KMS-11 (cell line): ENCODE data around the gene RHOV.

ENCODE experiments used
- H2AFZ ChIP-seq: fragments of 200-600 bp; sonication (generic); 2 replicates; pipeline ENCODE4 v1.6.1; 2016; ENCODE audit warnings: antibody characterized with exemption, mixed run types, low read depth
- H3K27ac ChIP-seq: fragments of 200-600 bp; sonication (generic); 2 replicates; pipeline ENCODE4 v1.6.1; 2016; ENCODE audit warnings: mild to moderate bottlenecking, mixed run types
- H3K27me3 ChIP-seq: fragments of 200-600 bp; sonication (generic); 2 replicates; pipeline ENCODE4 v1.6.1; 2017; ENCODE audit warnings: mild to moderate bottlenecking, low read depth, mixed run types, moderate library complexity; ENCODE audit not compliant: insufficient read depth
- H3K36me3 ChIP-seq: fragments of 200-600 bp; sonication (generic); 2 replicates; pipeline ENCODE4 v1.6.1; 2017; ENCODE audit warnings: mild to moderate bottlenecking, mixed run types; ENCODE audit not compliant: insufficient read depth
- H3K4me1 ChIP-seq: fragments of 200-600 bp; sonication (generic); 2 replicates; pipeline ENCODE4 v1.6.1; 2016; ENCODE audit warnings: mild to moderate bottlenecking, low read depth, mixed run types; ENCODE audit not compliant: poor library complexity, severe bottlenecking
- H3K4me2 ChIP-seq: fragments of 200-600 bp; sonication (generic); 2 replicates; pipeline ENCODE4 v1.7.0; 2016; ENCODE audit warnings: mild to moderate bottlenecking, mixed run types
- H3K4me3 ChIP-seq: fragments of 200-600 bp; sonication (generic); IDR thresholded peaks from 2 replicates; pipeline ENCODE4 v1.6.1; 2017; ENCODE audit warnings: low read depth, low read length, mixed read lengths; ENCODE audit not compliant: insufficient read depth
- H3K79me2 ChIP-seq: fragments of 200-600 bp; sonication (generic); 2 replicates; pipeline ENCODE4 v1.6.1; 2016; ENCODE audit warnings: low read depth, mixed run types; ENCODE audit not compliant: insufficient read depth
- H3K9ac ChIP-seq: fragments of 200-600 bp; sonication (generic); 2 replicates; pipeline ENCODE4 v1.6.1; 2016; ENCODE audit warnings: mild to moderate bottlenecking, mixed run types
- H4K20me1 ChIP-seq: fragments of 200-600 bp; sonication (generic); 2 replicates; pipeline ENCODE4 v1.6.1; 2016; ENCODE audit warnings: mild to moderate bottlenecking, mixed run types; ENCODE audit not compliant: insufficient read depth
- TF ChIP-seq, protein P1 (sequence below): fragments of 200-600 bp; sonication (generic); conservative IDR thresholded peaks from 2 replicates; pipeline ENCODE4 v1.6.1; 2017; ENCODE audit warnings: low read depth, mild to moderate bottlenecking, antibody characterized with exemption, low read length, moderate library complexity, mixed read lengths

Gene RHOV

DNA sequence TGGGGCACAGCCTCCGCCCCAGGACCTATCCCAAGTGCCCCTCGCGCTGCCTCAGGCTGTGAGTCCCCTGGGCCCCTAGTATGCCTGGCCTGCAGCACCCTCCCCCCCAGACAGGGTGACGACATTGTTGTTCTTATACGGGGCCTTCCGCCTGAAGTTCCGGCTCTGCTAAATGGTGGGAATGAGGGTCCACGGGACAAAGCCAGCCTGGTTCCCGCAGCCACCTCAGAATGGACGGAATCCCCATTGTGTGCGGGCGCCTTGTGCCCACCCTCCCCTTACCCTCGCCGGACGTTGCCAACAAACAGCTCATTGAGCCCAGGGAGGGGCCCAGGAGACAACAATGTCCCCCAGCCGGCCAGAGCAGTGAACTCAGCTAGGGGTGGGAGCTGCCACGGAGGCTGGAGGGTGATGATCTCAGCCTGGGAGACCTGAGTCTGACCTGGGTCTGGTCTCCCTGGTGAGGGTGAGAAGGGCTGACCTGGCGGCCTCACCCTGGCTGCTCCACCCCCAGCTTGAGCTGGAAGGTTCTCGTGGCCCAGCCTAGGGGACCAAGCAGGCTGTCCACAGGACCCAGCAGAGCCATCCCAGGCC lies 44.9 kb upstream of the RHOV start:
- Histone ChIP-seq H4K20me1 (no peaks in the 10 kb centered on the region), H3K79me2 (no peaks in the 10 kb centered on the region), H3K36me3 (no peaks in the 10 kb centered on the region), H3K9ac (no peak overlapping the region), H3K27ac (no peak overlapping the region), H2AFZ (no peak overlapping the region), H3K4me1 (no peaks in the 10 kb centered on the region), H3K4me2 (no peak overlapping the region), H3K27me3 (no peaks in the 10 kb centered on the region), H3K4me3 (no peak overlapping the region)
- TF ChIP-seq, protein P1, sequence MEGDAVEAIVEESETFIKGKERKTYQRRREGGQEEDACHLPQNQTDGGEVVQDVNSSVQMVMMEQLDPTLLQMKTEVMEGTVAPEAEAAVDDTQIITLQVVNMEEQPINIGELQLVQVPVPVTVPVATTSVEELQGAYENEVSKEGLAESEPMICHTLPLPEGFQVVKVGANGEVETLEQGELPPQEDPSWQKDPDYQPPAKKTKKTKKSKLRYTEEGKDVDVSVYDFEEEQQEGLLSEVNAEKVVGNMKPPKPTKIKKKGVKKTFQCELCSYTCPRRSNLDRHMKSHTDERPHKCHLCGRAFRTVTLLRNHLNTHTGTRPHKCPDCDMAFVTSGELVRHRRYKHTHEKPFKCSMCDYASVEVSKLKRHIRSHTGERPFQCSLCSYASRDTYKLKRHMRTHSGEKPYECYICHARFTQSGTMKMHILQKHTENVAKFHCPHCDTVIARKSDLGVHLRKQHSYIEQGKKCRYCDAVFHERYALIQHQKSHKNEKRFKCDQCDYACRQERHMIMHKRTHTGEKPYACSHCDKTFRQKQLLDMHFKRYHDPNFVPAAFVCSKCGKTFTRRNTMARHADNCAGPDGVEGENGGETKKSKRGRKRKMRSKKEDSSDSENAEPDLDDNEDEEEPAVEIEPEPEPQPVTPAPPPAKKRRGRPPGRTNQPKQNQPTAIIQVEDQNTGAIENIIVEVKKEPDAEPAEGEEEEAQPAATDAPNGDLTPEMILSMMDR, result no peak

DNA sequence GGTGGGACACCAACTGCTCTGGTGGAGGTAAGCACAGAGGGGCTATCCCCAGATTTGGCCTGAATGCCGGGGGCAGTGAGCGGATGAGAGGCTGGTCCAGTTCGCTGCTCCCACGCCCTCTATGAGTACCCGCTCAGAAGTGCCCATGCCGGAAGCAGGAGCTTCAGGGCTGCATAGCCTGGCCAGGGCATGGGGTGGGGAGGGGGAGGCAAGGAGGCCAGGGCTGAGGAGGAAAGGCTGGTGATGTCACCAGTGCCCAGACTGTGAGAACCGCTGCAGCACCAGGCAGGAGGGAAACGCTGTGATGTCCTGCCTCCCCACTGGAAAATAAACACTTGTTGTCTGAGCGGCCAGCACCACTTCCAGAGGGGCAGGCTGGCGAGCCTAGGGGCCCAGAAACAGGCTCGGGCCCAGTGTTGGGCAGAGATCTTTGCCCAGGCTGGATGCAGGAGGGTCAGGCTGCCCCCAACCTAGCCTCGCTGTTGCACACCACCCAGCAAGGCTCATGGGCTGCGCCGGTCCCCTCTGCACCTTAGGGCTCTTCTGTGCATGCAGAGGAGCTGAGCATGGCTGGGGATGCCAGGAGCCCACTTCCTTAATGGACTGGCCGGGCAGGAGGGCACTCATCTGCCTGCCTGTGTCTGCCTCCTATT lies 44.2 kb upstream of the RHOV start:
- H3K4me3 ChIP-seq, result no peak overlapping the region
- TF ChIP-seq, protein P1, result no peak
- H3K27ac ChIP-seq, result no peak overlapping the region
- H3K4me2 ChIP-seq, result no peak overlapping the region
- no peaks in the 10 kb centered on the region for H3K27me3 ChIP-seq
- no peaks in the 10 kb centered on the region for H4K20me1 ChIP-seq
- no peak overlapping the region for H2AFZ ChIP-seq
- no peak overlapping the region for H3K9ac ChIP-seq
- no peaks in the 10 kb centered on the region for H3K79me2 ChIP-seq
- H3K4me1 ChIP-seq, result no peaks in the 10 kb centered on the region
- no peaks in the 10 kb centered on the region for H3K36me3 ChIP-seq

GRCh38 chr15:40917585-40917984 lies 43.6 kb upstream of the RHOV start:
- H2AFZ ChIP-seq, result no peak overlapping the region
- no peak overlapping the region for H3K27ac ChIP-seq
- H3K4me1 ChIP-seq, result no peaks in the 10 kb centered on the region
- TF ChIP-seq, protein P1, result no peak
- H4K20me1 ChIP-seq, result no peaks in the 10 kb centered on the region
- no peak overlapping the region for H3K4me2 ChIP-seq
- H3K27me3 ChIP-seq, result no peaks in the 10 kb centered on the region
- H3K36me3 ChIP-seq, result no peaks in the 10 kb centered on the region
- no peak overlapping the region for H3K4me3 ChIP-seq
- no peak overlapping the region for H3K9ac ChIP-seq
- no peaks in the 10 kb centered on the region for H3K79me2 ChIP-seq

DNA sequence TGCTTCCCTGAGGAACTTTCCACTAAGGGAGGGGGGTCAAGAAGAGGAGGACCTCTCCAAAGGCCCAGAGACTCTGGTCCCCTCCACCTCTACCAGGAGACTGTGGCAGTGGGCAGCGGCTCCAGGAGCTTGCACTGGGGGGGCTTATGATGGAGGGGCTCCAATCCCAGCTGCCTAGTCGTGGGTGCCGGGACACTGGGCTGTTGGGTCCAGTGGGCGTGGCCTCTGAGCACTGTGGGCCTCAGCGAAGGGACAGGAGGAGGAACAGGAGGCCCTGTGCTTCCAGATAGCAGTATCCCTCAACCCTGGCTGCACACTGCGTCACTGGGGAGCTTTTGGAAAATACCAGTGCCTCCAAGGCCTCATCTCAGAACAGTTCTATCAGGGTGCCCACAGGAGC lies 41.6 kb upstream of the RHOV start:
- H3K4me1 ChIP-seq, result no peaks in the 10 kb centered on the region
- no peak overlapping the region for H2AFZ ChIP-seq

More for the DNA sequence above, 41.6 kb upstream of the RHOV start:
- TF ChIP-seq, protein P1, result no peak
- no peak overlapping the region for H3K4me2 ChIP-seq
- no peaks in the 10 kb centered on the region for H3K27me3 ChIP-seq
- H3K79me2 ChIP-seq, result no peaks in the 10 kb centered on the region
- H3K9ac ChIP-seq, result no peak overlapping the region
- no peaks in the 10 kb centered on the region for H3K36me3 ChIP-seq
- H3K4me3 ChIP-seq, result no peak overlapping the region
- H3K27ac ChIP-seq, result no peak overlapping the region
- no peaks in the 10 kb centered on the region for H4K20me1 ChIP-seq
